ENCODE measurements around the gene NFKB2.
A peak's percentile ranks its signal among the peaks of the same experiment; 100 is the strongest.

The NFKB2 gene

DNA sequence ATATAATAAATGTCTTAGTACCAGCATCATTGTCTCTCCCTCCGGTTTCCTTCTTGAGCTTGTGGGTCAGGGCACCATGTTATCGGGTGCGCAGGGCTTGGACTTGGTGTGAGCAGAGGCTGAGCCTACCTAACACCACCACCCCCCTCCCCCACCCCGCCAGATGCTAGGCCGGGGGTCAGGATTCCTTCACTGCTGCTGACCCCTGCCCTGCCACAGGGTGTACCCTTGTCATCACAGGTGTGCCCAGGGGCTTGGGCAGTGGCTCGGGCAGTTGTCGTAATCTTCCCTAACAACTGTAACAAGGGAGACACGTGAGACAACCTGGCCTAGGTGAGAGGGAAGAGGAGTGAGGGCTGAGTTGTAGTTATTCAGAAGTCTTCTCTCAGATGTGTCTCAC is 12.6 kb upstream of the NFKB2 start:
- TF ChIP-seq, protein P1, sequence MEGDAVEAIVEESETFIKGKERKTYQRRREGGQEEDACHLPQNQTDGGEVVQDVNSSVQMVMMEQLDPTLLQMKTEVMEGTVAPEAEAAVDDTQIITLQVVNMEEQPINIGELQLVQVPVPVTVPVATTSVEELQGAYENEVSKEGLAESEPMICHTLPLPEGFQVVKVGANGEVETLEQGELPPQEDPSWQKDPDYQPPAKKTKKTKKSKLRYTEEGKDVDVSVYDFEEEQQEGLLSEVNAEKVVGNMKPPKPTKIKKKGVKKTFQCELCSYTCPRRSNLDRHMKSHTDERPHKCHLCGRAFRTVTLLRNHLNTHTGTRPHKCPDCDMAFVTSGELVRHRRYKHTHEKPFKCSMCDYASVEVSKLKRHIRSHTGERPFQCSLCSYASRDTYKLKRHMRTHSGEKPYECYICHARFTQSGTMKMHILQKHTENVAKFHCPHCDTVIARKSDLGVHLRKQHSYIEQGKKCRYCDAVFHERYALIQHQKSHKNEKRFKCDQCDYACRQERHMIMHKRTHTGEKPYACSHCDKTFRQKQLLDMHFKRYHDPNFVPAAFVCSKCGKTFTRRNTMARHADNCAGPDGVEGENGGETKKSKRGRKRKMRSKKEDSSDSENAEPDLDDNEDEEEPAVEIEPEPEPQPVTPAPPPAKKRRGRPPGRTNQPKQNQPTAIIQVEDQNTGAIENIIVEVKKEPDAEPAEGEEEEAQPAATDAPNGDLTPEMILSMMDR (IDR thresholded peaks at IDR 0.05) = no peak
- no peak overlapping the region for H3K4me3 ChIP-seq
- H3K27ac ChIP-seq = no peak overlapping the region
- DNase-seq (ENCODE audit: low spot score) = no peak

DNA sequence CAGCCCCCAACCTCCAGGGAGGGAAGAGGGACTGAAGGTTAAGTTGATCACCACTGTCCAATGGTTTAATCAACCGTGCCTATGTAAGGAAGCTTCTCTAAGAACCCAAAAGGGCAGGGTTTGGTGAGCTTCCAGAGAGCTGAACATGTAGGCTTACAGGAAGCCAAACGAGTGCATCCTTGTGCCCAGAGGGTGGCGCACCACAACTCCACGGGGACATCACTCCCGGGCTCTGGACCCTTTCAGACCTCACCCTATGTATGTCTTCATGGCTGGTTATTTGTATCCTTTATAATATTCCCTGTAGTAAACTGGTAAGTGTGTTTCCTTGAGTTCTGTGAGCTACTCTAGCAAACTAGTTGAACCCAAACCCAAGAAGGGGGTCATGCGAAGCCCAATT is 11.5 kb upstream of the NFKB2 start:
- H3K27ac ChIP-seq = no peak overlapping the region
- no peak for DNase-seq (ENCODE audit: low spot score)
- no peak overlapping the region for H3K4me3 ChIP-seq
- TF ChIP-seq, protein P1 (IDR thresholded peaks at IDR 0.05) = no peak

DNA sequence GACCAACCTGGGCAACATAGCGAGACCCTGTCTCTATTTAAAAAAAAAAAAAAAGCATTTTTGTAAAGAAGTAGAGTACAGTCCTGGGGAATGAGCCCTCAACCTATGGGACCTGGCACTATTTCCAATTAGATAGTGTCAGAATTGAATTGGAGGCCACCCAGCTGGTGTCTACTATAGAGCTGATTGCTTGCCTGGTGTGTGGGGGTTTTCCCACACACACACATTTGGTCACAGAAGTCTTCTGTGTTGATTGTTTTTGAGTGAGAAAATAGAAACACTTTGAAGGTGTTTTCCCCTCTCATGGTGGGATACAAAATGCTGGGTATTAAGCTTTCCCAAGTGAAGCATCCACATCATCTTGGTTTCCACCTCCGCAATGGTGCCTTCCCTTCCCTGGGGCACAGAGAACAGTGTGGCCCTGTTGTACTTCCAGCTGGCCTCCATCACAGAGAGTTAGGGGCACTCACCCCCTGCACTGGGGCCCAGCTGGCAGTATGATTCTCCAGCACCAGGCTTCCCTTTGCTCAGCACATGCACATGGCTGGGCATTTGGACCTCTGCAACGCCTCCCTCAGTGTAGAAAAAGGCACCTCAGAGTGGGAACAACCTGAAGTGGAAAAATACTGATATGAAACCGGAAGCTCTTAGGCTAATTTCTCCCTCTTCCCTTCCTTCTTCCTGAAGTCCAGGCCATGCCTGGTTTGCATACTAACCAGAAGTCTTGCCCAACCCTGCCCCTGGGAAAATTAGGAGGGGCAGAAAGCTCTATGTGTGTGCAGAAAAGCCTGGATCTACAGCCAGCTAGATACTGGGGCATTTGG is 10.7 kb upstream of the NFKB2 start:
- TF ChIP-seq, protein P1 (IDR thresholded peaks at IDR 0.05) = no peak

DNA sequence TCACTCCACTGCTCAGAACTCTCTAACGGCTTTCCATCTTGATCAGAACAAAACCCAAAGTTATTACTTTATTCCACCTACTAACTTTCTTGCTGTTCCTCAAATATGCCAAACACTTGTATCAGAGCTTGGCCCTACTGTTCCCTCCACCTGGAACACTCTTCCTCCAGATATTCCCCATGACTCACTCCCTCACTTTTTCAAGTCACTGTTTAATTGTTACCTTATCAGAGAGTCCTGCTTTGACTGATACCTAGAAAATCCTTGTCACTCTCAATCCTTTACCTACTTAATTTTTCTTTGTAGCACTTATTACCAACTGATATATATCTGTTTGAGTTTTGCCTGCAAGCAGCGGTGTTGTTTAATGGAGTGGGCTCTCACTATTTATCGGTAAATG is 5.6 kb upstream of the NFKB2 start:
- TF ChIP-seq, protein P1 (IDR thresholded peaks at IDR 0.05) = no peak
- Histone ChIP-seq H3K4me3 (no peak overlapping the region), H3K27ac (no peak overlapping the region)
- no peak for DNase-seq (ENCODE audit: low spot score)

More for the DNA sequence above, 10.7 kb upstream of the NFKB2 start:
- H3K4me3 ChIP-seq = no peak overlapping the region
- H3K27ac ChIP-seq = peak overlapping the region in 1 of 2 donors; percentile 34
- DNase-seq (ENCODE audit: low spot score) = no peak

DNA sequence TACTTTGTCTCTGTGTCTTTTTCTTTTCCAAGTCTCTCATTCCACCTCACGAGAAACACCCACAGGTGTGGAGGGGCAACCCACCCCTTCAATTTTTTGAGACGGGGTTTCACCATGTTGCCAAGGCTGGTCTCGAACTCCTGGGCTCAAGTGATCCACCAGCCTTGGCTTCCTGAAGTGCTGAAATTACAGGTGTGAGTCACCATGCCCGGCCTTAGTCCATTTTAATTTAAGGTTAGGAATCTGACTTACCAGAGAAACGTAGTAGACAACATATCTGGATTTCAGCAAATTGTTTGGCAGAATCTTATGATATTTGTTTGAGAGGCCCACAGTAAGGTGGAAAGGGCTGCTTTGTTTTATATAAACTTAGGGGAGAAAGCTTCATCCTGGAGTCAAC is 3.2 kb upstream of the NFKB2 start:
- DNase-seq (ENCODE audit: low spot score) = no peak
- Histone ChIP-seq H3K4me3 (no peak overlapping the region), H3K27ac (no peak overlapping the region)
- TF ChIP-seq, protein P1 (IDR thresholded peaks at IDR 0.05) = no peak

DNA sequence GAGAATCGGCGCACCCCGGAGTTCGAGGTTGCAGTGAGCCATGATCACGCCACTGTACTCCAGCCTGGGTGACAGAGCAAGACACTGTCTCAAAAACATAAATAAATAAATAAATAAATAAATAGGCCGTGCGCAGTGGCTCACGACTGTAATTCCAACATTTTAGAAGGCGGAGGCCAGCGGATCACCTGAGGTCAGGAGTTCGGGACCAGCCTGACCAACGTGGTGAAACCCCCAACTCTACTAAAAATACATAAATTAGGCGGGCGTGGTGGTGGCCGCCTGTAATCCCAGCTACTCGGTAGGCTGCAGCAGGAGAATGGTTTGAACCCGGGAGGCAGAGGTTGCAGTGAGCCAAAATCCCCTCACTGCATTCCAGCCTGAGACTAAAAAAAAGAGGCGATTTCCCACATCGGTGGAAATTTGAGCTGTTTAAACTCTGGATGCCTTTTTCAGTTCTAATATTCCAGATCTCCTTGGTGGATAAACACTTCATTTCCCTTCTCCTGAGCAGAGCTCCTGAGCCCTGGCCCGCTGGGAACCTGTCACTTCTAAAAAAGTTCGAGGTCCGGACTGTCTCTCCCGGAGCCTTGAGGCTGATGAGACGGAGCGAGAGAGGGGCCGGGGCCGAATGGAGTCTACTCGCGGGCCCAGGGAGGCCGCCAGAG is 2.0 kb upstream of the NFKB2 start:
- H3K4me3 ChIP-seq = peak overlapping the region; percentile 90
- no peak for DNase-seq (ENCODE audit: low spot score)
- H3K27ac ChIP-seq = peak overlapping the region; percentile 97 to 98
- TF ChIP-seq, protein P1 (IDR thresholded peaks at IDR 0.05) = peak; percentile 90

Measured in coronary artery (tissue), 2 donors.